Cardiac fibroblast (primary cell): ENCODE data around the gene FOXN1.

Source experiments
- DNase-seq, 2 donors: peaks; one replicate each; pipeline versions ENCODE4 v3.0.0 to v3.0.0-alpha.2; 2010; ENCODE audit warnings: low read depth in 2 of 2
- H3K4me3 ChIP-seq, 2 donors: replicated peaks in 1 of 2; 1 replicate in 1 of 2; 2 replicates in 1 of 2; pipeline ENCODE4 v1.5.1; 2011; ENCODE audit warnings: low read depth in 2 of 2, low read length in 2 of 2, mild to moderate bottlenecking in 2 of 2, moderate library complexity in 1 of 2
- TF ChIP-seq, protein P1 (sequence below): IDR thresholded peaks from one replicate; pipeline ENCODE4 v1.5.1; 2011; ENCODE audit warnings: low read depth, mild to moderate bottlenecking, low read length, inconsistent platforms

Gene FOXN1

DNA sequence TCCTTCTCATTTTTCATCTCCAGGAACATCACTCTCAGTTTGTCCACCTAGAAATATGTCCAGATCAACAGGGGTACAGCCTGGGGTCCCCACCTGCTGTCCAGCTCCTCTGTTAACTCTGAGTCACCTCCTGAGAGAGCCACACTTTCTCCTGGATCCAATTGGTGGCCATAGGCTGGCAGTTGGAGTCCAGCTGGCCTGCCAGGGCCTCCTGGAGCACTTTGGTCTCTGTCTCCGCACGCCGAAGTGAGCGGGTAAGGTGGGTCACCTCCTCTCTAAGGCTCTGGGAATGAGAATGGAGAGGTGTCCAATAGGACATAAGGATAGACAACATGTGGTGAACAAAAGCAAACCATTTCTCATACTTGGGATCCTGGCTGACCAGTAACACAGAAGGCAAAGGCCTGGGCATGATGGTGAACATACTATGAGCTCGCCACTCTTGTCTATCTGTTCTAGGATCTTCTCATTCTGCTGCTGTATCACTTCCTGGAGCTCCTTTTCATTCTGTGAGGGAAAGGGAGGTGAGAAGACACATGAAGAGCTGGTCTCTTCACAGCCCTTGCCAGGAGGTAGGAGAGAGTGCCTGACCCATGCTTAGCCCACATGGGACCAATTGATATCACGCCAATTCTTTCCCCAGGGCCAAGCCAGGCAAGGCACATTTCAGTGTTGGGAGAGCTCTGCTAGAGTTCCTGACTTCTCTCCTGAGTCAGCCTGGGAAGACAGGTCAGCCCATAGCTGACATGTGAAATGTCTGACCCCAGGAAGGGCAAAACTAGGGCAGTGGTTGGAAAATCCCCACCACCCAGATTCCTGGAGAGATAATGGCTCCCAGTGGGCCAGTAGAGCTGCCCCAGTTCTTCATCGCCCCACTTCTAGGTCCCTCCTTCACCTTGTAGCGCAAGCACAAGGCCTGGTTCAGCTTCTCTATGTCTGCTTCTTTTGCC, 72.4 kb downstream of the FOXN1 start:
- H3K4me3 ChIP-seq, result no peak overlapping the region
- no peak for DNase-seq
- TF ChIP-seq, protein P1, sequence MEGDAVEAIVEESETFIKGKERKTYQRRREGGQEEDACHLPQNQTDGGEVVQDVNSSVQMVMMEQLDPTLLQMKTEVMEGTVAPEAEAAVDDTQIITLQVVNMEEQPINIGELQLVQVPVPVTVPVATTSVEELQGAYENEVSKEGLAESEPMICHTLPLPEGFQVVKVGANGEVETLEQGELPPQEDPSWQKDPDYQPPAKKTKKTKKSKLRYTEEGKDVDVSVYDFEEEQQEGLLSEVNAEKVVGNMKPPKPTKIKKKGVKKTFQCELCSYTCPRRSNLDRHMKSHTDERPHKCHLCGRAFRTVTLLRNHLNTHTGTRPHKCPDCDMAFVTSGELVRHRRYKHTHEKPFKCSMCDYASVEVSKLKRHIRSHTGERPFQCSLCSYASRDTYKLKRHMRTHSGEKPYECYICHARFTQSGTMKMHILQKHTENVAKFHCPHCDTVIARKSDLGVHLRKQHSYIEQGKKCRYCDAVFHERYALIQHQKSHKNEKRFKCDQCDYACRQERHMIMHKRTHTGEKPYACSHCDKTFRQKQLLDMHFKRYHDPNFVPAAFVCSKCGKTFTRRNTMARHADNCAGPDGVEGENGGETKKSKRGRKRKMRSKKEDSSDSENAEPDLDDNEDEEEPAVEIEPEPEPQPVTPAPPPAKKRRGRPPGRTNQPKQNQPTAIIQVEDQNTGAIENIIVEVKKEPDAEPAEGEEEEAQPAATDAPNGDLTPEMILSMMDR, result no peak

DNA sequence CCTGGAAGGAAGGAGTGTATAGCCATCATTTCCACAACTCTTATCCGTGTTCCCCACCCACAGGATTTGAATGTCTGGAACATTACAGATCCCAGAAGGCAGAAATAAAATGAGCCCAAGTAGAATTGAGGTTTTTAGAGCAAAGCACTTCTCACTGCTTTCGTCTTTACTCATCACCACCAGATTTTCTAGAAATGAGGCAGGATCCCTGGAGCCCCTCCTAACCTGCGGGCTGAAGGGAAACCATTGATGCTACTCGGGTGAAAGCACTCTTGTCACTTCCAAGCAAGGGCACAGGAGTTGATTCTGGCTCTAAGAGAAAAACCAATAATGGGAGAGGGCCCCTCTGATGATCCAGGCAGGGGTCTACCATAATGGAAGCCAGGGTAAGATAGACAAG, 73.4 kb downstream of the FOXN1 start:
- DNase-seq, result no peak
- TF ChIP-seq, protein P1, result no peak

DNA sequence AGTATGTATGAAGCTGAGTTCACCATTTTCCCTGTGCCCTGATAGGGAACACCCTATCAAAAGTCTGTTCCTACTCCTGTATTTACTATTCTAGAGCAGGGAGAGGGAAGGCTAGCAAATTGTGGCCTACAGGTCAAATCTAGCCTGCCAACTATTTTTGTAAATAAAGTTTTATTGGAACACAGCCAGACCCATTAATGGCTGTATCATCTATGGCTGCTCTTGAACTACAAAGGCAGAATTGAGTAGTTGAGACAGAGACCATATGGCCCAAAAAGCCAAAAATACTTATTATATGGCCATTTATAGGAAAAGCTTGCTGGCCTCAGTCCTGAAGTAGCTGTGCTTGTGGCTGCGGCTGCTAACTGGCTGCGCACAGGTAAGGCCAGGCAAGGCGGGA, 74.8 kb downstream of the FOXN1 start:
- DNase-seq, result no peak
- H3K4me3 ChIP-seq, result no peak overlapping the region
- TF ChIP-seq, protein P1, result no peak

More for the DNA sequence above, 73.4 kb downstream of the FOXN1 start:
- H3K4me3 ChIP-seq, result no peak overlapping the region

DNA sequence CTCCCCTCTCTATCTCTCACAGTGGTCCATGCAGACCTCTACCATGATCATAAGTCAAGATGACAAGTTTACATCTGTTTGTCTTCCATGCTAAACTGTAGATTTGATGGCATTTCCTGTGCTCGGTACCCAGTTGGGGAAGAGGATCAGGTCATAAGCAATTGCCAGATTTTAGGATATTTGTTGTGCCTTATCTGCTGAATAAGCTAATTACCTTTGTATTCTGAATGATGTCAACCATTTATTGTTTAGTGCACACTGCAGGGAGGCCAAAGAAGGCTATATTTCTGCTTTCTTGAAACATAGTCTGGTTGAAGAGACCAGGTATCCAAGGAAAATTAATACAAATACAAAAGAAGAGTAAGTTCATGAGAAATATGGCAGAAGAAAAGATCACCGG, 76.4 kb downstream of the FOXN1 start:
- DNase-seq, result no peak
- TF ChIP-seq, protein P1, result no peak
- no peak overlapping the region for H3K4me3 ChIP-seq

DNA sequence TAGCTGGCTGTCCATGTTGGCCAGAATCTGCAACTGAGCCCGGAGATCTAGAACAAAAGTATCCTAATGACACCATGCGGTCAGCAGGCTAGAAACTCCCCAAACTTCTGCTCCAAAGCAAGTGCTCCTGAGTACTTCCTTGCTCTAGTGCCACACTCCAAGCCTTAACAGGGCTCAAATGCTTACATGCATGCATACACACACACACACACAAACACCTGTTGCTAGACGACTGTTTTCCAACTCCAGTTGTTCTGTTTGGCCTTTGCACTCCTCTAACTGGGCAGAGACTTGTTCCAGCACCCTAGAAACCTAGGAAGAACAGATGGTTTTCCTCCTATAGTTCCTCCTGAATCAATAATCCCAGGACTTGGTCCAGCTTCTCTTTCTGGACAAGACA, 78.3 kb downstream of the FOXN1 start:
- no peak overlapping the region for H3K4me3 ChIP-seq
- TF ChIP-seq, protein P1, result no peak
- no peak for DNase-seq

DNA sequence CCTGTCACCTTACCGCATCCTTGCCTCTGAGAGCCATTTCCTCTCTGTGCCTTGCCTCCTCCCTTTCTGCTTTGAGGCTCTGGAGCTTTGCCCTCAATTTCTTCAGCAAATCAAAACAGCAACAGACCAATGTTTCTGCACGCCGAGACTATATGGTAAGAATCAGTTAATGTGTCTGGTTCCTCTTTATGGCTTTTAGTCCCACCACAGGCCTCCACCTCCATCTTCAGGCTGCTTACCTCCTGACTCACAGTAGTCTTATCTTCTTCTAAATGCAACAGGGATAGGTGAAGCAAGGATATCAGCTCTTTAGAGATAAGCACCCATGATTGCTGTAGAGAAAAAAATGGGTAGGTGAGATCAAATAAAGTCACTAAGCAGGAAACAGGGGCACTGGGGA, 79.7 kb downstream of the FOXN1 start:
- TF ChIP-seq, protein P1, result no peak
- DNase-seq, result no peak
- H3K4me3 ChIP-seq, result no peak overlapping the region
